GM20431 (cell line): Measurements from ENCODE around the gene DIP2A.
"Not testable (repeated sequence)": the region's sequence is repeated elsewhere in the genome, so short reads cannot be mapped to it uniquely, and the experiment has no call there.

Source experiments
- in situ Hi-C: fragments of 300-500 bp; cut with MseI, MboI; formaldehyde crosslinking; loops from one replicate; pipeline ENCODE4 v1.15.0; 2020; ENCODE audit warnings: low sequenced_read_pairs; ENCODE audit not compliant: unreplicated experiment

The DIP2A gene

GRCh38 chr21:46443910-46444309 lies 14.8 kb upstream of the DIP2A start:
- in situ Hi-C loops: no loop called here

- in situ Hi-C loops: no loop called here
Measured at GRCh38 chr21:46448108-46448507, 10.6 kb upstream of the DIP2A start.

- in situ Hi-C loops: not testable (repeated sequence)
Measured at GRCh38 chr21:46448855-46449254, 9.8 kb upstream of the DIP2A start.

GRCh38 chr21:46452710-46453109 lies 6.0 kb upstream of the DIP2A start:
- in situ Hi-C loops: no loop called here

DNA sequence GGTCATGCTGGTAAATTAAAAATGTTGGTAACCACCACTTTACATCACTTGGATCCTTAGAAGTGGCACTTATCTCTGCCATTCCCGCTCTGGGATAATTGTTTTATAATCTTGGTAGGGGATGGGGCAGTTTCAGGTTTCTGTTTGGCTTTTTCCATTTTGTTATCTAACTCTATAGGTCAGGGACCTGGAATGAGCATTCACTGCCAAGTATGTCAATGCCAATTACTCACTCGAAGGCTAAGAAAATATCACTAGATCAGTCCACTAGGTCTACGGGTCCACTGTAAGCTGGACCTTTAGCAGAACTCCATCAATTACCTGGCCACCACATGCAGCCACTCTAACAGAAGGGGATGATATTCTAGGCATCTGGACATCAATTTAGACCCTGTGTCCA lies 4.5 kb upstream of the DIP2A start:
- in situ Hi-C loops: no loop called here

- in situ Hi-C loops: no loop called here
Measured at GRCh38 chr21:46454634-46455390, 3.9 kb upstream of the DIP2A start.

- in situ Hi-C loops: no loop called here
Measured at GRCh38 chr21:46455575-46456385, 2.9 kb upstream of the DIP2A start.

DNA sequence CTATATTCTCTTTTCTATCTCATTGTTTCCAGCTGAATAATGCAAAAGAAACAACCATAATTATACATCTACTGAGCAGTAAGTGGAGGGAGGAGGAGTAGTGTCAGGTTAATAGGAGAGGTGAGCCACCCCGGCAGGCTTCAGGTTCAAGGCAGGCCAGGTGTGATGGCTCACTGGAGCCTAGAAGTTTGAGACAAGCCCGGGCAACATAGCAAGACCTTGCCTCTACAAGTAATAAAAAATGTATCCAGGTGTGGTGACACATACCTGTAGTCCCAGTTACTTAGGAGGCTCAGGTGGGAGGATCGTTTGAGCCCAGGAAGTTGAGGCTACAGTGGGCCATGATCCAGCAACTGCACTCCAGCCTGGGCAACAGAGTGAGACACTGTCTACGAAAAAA lies 1.9 kb upstream of the DIP2A start:
- in situ Hi-C loops: no loop called here

DNA sequence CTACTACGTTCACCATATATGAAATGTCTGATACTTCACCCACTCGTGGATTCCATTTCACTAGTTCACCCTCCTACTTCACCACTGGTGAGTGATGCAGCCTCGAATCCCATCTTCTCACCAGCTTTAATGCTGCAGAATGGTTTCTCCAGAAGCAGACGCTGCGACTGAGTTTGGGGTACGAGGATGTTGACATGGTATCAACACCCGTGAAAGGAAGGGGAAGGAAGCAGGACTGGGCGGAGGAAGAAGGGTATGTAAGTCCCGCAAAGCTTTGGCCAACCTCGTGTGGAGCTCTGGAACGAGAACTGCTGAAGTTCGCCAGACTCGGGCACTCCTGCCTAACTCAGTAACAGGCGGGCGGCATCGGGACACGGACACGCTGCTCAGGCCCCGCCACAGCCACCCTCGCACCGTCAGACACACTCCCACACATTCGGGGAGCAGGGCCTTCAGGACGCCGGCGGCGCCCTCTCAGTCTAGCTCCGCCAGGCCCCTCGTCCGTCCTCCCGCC lies 833 bp upstream of the DIP2A start:
- in situ Hi-C loops: no loop called here

- in situ Hi-C loops: no loop called here
Measured at GRCh38 chr21:46459024-46459355, 299 bp downstream of the DIP2A start.

DNA sequence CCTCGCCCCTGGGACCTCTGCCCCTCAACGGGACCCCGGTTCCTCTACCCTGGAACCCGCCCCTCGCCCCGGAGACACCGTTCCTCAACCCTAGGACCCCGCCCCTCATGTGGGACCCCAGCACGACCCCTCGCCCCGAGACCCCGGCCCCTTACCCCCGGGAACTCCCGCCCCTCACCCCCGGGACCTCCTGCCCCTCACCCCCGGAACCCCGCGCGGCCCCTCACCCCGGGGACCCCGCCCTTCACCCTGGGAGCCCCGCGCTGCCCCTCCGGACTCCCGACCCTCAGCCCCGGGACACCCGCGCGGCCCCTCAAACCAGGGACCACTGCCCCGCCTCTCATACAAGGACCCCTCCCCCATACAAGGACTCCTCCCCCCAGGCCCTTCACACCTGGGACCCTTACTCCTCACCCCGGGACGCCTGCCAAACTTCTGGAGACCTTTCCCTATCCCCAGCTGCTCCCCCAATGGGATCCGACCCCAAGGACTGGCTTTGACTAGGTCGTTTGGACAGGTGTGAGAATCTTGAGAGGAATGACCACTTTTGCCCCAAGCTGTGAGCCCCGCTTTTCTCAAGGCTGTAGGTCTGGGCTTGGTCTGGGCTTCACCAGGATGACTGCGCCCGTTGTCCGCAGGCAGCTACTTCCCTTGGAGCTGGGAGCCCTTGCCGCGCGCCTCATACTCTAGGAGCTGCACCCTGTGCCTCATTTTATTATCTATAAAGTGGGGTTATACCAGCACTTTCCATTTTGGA lies 843 bp downstream of the DIP2A start:
- in situ Hi-C loops: no loop called here

DNA sequence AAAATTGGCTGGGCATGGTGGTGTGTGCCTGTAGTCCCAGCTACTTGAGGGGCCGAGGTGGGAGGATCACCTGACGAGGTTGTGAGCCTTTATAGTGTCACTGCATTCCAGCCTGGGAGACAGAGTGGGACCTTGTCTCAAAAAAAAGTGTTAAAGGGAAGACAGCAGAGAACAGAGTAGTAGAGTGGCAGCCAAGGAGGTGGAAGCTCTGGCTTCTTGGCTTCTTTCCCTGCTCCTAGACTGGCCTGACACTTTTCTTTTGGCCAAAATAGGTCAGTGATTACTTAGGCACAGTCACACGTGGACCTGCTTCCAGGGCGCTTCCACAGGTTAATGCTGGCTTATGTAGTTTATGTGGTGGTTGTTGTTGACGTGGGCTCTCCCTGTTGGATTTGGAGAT lies 3.2 kb downstream of the DIP2A start:
- in situ Hi-C loops: no loop called here

DNA sequence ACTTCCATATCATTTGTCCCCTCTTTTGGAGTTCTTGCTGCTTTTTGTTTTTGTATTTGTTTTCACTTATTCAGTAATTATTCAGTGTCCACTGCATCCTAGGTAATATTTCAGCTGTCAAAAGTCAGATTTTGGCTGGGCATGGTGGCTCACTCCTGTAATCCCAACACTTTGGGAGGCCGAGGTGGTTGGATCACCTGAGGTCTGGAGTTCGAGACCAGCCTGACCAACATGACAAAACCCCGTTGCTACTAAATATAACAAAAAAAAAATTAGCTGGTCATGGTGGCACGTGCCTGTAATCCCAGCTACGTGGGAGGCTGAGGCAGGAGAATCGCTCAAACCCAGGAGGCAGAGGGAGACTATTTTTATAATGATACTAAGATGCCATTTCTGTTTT lies 6.5 kb downstream of the DIP2A start:
- in situ Hi-C loops: not testable (repeated sequence)

GRCh38 chr21:46465651-46466050 lies 7.0 kb downstream of the DIP2A start:
- in situ Hi-C loops: no loop called here

DNA sequence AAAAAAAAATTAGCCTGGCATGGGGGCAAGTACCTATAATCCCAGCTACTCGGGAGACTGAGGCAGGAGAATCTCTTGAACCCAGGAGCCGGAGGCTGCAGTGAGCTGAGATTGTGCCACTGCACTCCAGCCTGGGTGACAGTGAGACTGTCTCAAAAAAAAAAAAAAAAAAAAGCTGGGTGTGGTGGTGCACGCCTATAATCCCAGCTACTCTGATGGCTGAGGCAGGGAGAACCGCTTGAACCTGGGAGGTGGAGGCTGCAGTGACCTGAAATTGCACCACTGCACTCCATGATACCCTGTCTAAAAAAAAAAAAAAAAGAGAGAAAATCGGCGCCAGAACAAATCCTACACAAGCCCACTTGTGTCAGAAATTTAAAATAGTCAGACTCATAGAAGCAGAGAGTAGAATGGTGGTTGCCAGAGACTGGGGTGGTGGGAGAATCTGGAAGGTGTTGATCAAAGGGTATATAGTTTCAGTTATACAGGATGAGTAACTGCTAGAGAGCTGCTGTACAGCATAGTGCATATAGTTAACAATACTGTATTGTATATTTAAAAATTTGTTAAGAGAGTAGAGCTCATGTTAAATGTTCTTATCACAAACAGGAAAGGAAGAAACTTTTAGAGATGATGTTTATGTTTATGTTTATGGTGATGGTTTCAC lies 9.6 kb downstream of the DIP2A start:
- in situ Hi-C loops: no loop called here

DNA sequence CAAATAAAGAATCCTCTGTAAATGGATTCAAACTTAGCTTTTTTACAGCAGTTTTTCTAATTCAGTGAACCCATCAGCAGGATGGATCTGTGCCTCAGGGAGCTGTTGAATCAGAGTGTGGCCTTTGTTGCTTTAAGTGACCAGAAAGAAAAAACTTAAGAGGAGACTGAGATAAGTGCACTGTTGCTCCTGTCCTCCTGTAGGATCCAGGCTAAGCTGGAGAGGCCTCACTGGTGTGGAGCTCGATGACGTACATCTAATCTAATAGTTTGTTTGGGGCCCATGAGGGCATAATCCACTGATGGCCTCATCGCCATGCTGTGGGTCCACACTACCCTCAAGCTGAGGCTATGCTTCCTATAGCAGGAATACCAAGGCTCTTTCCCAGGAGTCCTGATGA lies 10.6 kb downstream of the DIP2A start:
- in situ Hi-C loops: no loop called here

GRCh38 chr21:46471514-46471913 lies 12.8 kb downstream of the DIP2A start:
- in situ Hi-C loops: no loop called here

DNA sequence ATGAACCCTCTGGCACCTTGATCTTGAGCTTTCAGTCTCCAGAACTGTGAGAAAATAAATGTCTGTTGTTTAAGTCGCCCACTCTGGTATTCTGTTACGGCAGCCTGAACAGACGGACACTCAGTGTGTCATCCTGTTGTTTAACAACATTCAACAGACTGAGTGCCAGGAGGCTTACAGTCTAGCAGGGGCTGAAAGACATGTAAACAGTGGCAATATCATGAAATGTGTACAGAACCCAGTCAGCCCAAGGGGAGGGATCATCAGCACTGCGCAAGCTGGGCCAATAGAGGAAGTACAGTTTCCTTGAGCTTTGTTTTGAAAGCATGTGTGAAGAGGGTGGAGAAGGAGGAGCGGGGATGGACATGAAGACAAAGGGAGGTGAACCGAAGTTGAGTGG lies 13.6 kb downstream of the DIP2A start:
- in situ Hi-C loops: no loop called here

- in situ Hi-C loops: no loop called here
Measured at GRCh38 chr21:46474382-46474781, 15.7 kb downstream of the DIP2A start.

DNA sequence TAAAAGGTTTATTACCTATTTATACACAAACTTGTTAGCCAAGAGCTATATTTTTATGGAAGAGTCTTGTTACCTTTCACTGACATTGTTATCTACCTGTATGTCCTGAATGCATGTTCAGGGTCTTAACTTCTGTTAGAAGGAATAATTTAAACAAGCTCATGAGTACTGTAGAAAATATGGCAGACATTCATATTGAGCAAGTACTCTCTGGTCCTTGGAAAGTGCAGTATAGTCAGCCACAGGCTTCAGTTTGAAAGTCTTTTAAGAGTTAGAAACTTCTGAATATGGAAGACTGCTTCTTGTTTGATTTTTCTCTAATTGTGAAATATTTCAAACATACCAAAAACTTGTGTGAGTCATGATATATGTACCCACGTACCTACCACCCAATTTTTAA lies 16.6 kb downstream of the DIP2A start:
- in situ Hi-C loops: no loop called here
